ENCODE results near the gene NKTR. TPM values are rescaled to one million over a fixed set of nuclear protein-coding genes. Genes with fewer than 3 reads are reported as not detected.

Gene NKTR
- total RNA-seq, 1 experiment from 2014 or later: 89.3 TPM

GRCh38 chr3:42653560-42654330 is 53.3 kb downstream of the NKTR start, which contains the start of gene ZBTB47:
Gene ZBTB47, plus strand, starts transcription at chr3:42653697. Its CDS starts 4,659 bp downstream, at chr3:42658356.
- ATAC-seq (peak; percentile 8), DNase-seq (ENCODE audit: low spot score) (no peak)
- H3K9me3 Mint-ChIP-seq: no peaks in the 10 kb centered on the region
- peaks cover 5% of the 10 kb centered on the region for H3K36me3 Mint-ChIP-seq
- CTCF ChIA-PET: interaction anchor here (0.6 to 4.5 kb wide), 7 partner anchors 58 to 418 kb away, joined by 3 to 32 read pairs (median 5); no protein-coding TSS in a partner anchor
- no peaks in the 10 kb centered on the region for H3K27me3 Mint-ChIP-seq (ENCODE audit: low read depth)
- POLR2A ChIA-PET: no interaction called here
- H3K4me3 Mint-ChIP-seq: peak within 1 kb of the TSS; percentile 87
- no peak for TF ChIP-seq CBFB (CRISPR knock-in tag; IDR thresholded peaks at IDR 0.05; ENCODE audit: low read depth)
- no peak for TF ChIP-seq USF1 (CRISPR knock-in tag; IDR thresholded peaks at IDR 0.05)
- TF ChIP-seq ERG (CRISPR knock-in tag; IDR thresholded peaks at IDR 0.05): no peak
- TF ChIP-seq ZNF423 (CRISPR knock-in tag; IDR thresholded peaks at IDR 0.05): no peak
- no peak for TF ChIP-seq PRRX2 (CRISPR knock-in tag; IDR thresholded peaks at IDR 0.05)
- no peak for TF ChIP-seq STAT6 (CRISPR knock-in tag; conservative IDR thresholded peaks at IDR 0.05; ENCODE audit: low read depth)
- no peak for TF ChIP-seq JUN (CRISPR knock-in tag; IDR thresholded peaks at IDR 0.05)
- TF ChIP-seq ZNF232 (CRISPR knock-in tag; IDR thresholded peaks at IDR 0.05): no peak
- TF ChIP-seq GRHL2 (CRISPR knock-in tag; IDR thresholded peaks at IDR 0.05; ENCODE audit: insufficient replicate concordance, severe bottlenecking): no peak
- TF ChIP-seq ARID4B (CRISPR knock-in tag; IDR thresholded peaks at IDR 0.05; ENCODE audit: borderline replicate concordance): no peak
- TF ChIP-seq ZNF532 (CRISPR knock-in tag; IDR thresholded peaks at IDR 0.05; ENCODE audit: borderline replicate concordance): no peak
- no peak for TF ChIP-seq NFE2L1 (CRISPR knock-in tag; IDR thresholded peaks at IDR 0.05)
- peaks cover 43% of the 10 kb centered on the region for H3K4me1 Mint-ChIP-seq
- H3K27ac Mint-ChIP-seq: peak within 1 kb of the TSS; percentile 82; the same call in 1 of the 2 replicates
